CD4-positive, CD25-positive, alpha-beta regulatory T cell (primary cell): ENCODE measurements around the gene STRN4. TPM values are rescaled to one million over a fixed set of nuclear protein-coding genes. Genes with fewer than 3 reads are reported as not detected.

Source experiments
- ATAC-seq, 2 donors: fragments of 150-1000 bp; cut with Tn5 transposase; one replicate each; pipeline ENCODE4 v1.10.0; 2021; ENCODE audit warnings: low read depth in 2 of 2, moderate number of reproducible peaks in 2 of 2, moderate library complexity in 1 of 2
- DNase-seq, 3 donors: peaks; one replicate each; pipeline versions ENCODE4 v3.0.0 to v3.0.0-alpha.2; 2012 to 2022; ENCODE audit warnings: mixed read lengths in 1 of 3
- H3K27ac ChIP-seq: one replicate; pipeline ENCODE4 v1.7.0; 2013; ENCODE audit warnings: mild to moderate bottlenecking, low read length; ENCODE audit not compliant: insufficient read depth, poor library complexity, severe bottlenecking
- H3K27me3 ChIP-seq: one replicate; pipeline ENCODE4 v1.7.0; 2013; ENCODE audit warnings: low read length; ENCODE audit not compliant: control insufficient read depth, insufficient read depth
- H3K36me3 ChIP-seq: one replicate; pipeline ENCODE4 v1.7.0; 2013; ENCODE audit warnings: mild to moderate bottlenecking, low read length, moderate library complexity; ENCODE audit not compliant: control insufficient read depth, insufficient read depth
- H3K4me1 ChIP-seq: 2 replicates; pipeline ENCODE4 v1.7.0; 2013; ENCODE audit warnings: mild to moderate bottlenecking, low read length; ENCODE audit not compliant: insufficient read depth, control insufficient read depth, poor library complexity, severe bottlenecking
- H3K4me3 ChIP-seq: one replicate; pipeline ENCODE4 v1.7.0; 2013; ENCODE audit warnings: low read depth, mild to moderate bottlenecking, low read length, moderate library complexity
- H3K9me3 ChIP-seq, 2 experiments: 1 replicate in 1 of 2; 2 replicates in 1 of 2; pipeline ENCODE4 v1.7.0; 2013; ENCODE audit warnings: low read length in 2 of 2, mild to moderate bottlenecking in 1 of 2, moderate library complexity in 1 of 2; ENCODE audit not compliant: control insufficient read depth in 2 of 2
- H3K27ac Mint-ChIP-seq, 3 donors: one replicate each; pipeline ENCODE4 v1.8.0; 2020 to 2022; ENCODE audit warnings: mild to moderate bottlenecking in 3 of 3, mixed read lengths in 3 of 3, moderate library complexity in 2 of 3
- H3K27me3 Mint-ChIP-seq: one replicate; pipeline ENCODE4 v1.8.0; 2022; ENCODE audit warnings: mild to moderate bottlenecking, mixed read lengths
- H3K36me3 Mint-ChIP-seq: one replicate; pipeline ENCODE4 v1.8.0; 2020; ENCODE audit warnings: mixed read lengths
- H3K4me1 Mint-ChIP-seq, 4 donors: one replicate each; pipeline ENCODE4 v1.8.0; 2020 to 2022; ENCODE audit warnings: mixed read lengths in 4 of 4, mild to moderate bottlenecking in 1 of 4
- H3K4me3 Mint-ChIP-seq, 4 donors: one replicate each; pipeline ENCODE4 v1.8.0; 2020 to 2022; ENCODE audit warnings: mild to moderate bottlenecking in 4 of 4, mixed read lengths in 4 of 4, moderate library complexity in 3 of 4
- H3K9me3 Mint-ChIP-seq, 7 donors: one replicate each; pipeline ENCODE4 v1.8.0; 2020 to 2022; ENCODE audit warnings: mixed read lengths in 7 of 7, mild to moderate bottlenecking in 3 of 7, moderate library complexity in 2 of 7
- polyA plus RNA-seq, 4 donors: library from polyadenylated mRNA; unstranded; fragments of 300-500 nt; fragmentation: Illumina TruSeq; gene quantifications; one replicate each; pipeline ENCODE4 v1.2.3, GENCODE V29; 2021
- total RNA-seq: library from RNA; stranded (reverse); gene quantifications from one replicate; pipeline ENCODE4 v1.2.3, GENCODE V29; 2022

STRN4 gene
- total and polyA plus RNA-seq, 5 donors from 2014 or later, result 11.9 to 121 (median 15.5) TPM

- Mint-ChIP-seq H3K36me3 (peaks cover 39% of the 10 kb centered on the region), H3K4me1 (peaks cover 0 to 10% (median 4%) of the 10 kb centered on the region in 4 donors), H3K27ac (peak overlapping the region in 2 of 3 donors; percentile 36 to 47), H3K27me3 (no peaks in the 10 kb centered on the region), H3K9me3 (no peaks in the 10 kb centered on the region), H3K4me3 (no peak overlapping the region)
- DNase-seq (no peak), ATAC-seq (no peak)
- H3K4me1 ChIP-seq, result no peaks in the 10 kb centered on the region
- H3K36me3 ChIP-seq, result peaks cover 90% of the 10 kb centered on the region
- H3K27ac ChIP-seq, result no peak overlapping the region
- H3K9me3 ChIP-seq, result no peaks in the 10 kb centered on the region
- no peak overlapping the region for H3K4me3 ChIP-seq
- H3K27me3 ChIP-seq, result no peaks in the 10 kb centered on the region
Measured at GRCh38 chr19:46693760-46694159, 52.5 kb downstream of the STRN4 start.

- Mint-ChIP-seq H3K36me3 (peaks cover 37% of the 10 kb centered on the region), H3K4me3 (no peak overlapping the region)
- H3K4me3 ChIP-seq, result no peak overlapping the region
Measured at GRCh38 chr19:46692918-46693722, 53.1 kb downstream of the STRN4 start.

GRCh38 chr19:46691948-46692347, 54.3 kb downstream of the STRN4 start:
- DNase-seq (no peak), ATAC-seq (no peak)
- no peaks in the 10 kb centered on the region for H3K9me3 ChIP-seq
- H3K4me1 Mint-ChIP-seq, result peaks cover 0 to 10% (median 4%) of the 10 kb centered on the region in 4 donors
- peaks cover 39% of the 10 kb centered on the region for H3K36me3 Mint-ChIP-seq
- H3K9me3 Mint-ChIP-seq, result no peaks in the 10 kb centered on the region
- H3K27ac Mint-ChIP-seq, result no peak overlapping the region
- H3K4me3 ChIP-seq, result no peak overlapping the region
- H3K27me3 ChIP-seq, result no peaks in the 10 kb centered on the region
- H3K27me3 Mint-ChIP-seq, result no peaks in the 10 kb centered on the region
- H3K4me1 ChIP-seq, result no peaks in the 10 kb centered on the region
- peaks cover 94% of the 10 kb centered on the region for H3K36me3 ChIP-seq
- H3K27ac ChIP-seq, result no peak overlapping the region
- no peak overlapping the region for H3K4me3 Mint-ChIP-seq

More at GRCh38 chr19:46692918-46693722, 53.1 kb downstream of the STRN4 start:
- H3K9me3 Mint-ChIP-seq, result no peaks in the 10 kb centered on the region
- Histone ChIP-seq H3K27me3 (no peaks in the 10 kb centered on the region), H3K4me1 (no peaks in the 10 kb centered on the region), H3K9me3 (no peaks in the 10 kb centered on the region), H3K27ac (no peak overlapping the region), H3K36me3 (peaks cover 89% of the 10 kb centered on the region)
- ATAC-seq (no peak), DNase-seq (no peak)
- peak overlapping the region in 2 of 3 donors; percentile 47 to 59 for H3K27ac Mint-ChIP-seq
- H3K4me1 Mint-ChIP-seq, result peaks cover 0 to 10% (median 4%) of the 10 kb centered on the region in 4 donors
- H3K27me3 Mint-ChIP-seq, result no peaks in the 10 kb centered on the region

- no peaks in the 10 kb centered on the region for H3K4me1 ChIP-seq
- peak overlapping the region in 2 of 3 donors; percentile 38 to 84 for H3K27ac Mint-ChIP-seq
- no peak overlapping the region for H3K27ac ChIP-seq
- no peaks in the 10 kb centered on the region for H3K27me3 ChIP-seq
- no peaks in the 10 kb centered on the region for H3K9me3 ChIP-seq
- no peak for DNase-seq
- no peaks in the 10 kb centered on the region for H3K9me3 Mint-ChIP-seq
- H3K36me3 ChIP-seq, result peaks cover 91% of the 10 kb centered on the region
- H3K27me3 Mint-ChIP-seq, result no peaks in the 10 kb centered on the region
- no peak overlapping the region for H3K4me3 ChIP-seq
- ATAC-seq, result no peak
- peaks cover 33% of the 10 kb centered on the region for H3K36me3 Mint-ChIP-seq
- H3K4me3 Mint-ChIP-seq, result no peak overlapping the region
- H3K4me1 Mint-ChIP-seq, result peaks cover 0 to 10% (median 4%) of the 10 kb centered on the region in 4 donors
Measured at GRCh38 chr19:46691104-46691503, 55.1 kb downstream of the STRN4 start.

- Mint-ChIP-seq H3K4me3 (no peak overlapping the region), H3K27ac (no peak overlapping the region), H3K36me3 (peaks cover 36% of the 10 kb centered on the region), H3K4me1 (peaks cover 0 to 11% (median 2%) of the 10 kb centered on the region in 4 donors), H3K27me3 (no peaks in the 10 kb centered on the region), H3K9me3 (peaks cover 0 to 2% (median 0%) of the 10 kb centered on the region in 7 donors)
- H3K36me3 ChIP-seq, result peaks cover 92% of the 10 kb centered on the region
- no peak overlapping the region for H3K27ac ChIP-seq
- H3K4me3 ChIP-seq, result no peak overlapping the region
- no peaks in the 10 kb centered on the region for H3K9me3 ChIP-seq
- DNase-seq, result no peak
- no peaks in the 10 kb centered on the region for H3K27me3 ChIP-seq
- no peak for ATAC-seq
- H3K4me1 ChIP-seq, result no peaks in the 10 kb centered on the region
Measured at GRCh38 chr19:46689358-46689757, 56.9 kb downstream of the STRN4 start.

GRCh38 chr19:46687438-46688145, 58.7 kb downstream of the STRN4 start:
- H3K4me1 Mint-ChIP-seq, result peaks cover 0 to 8% (median under 1%) of the 10 kb centered on the region in 4 donors
- H3K9me3 Mint-ChIP-seq, result peaks cover 0 to 2% (median 0%) of the 10 kb centered on the region in 7 donors
- H3K27ac Mint-ChIP-seq, result peak overlapping the region in 1 of 3 donors; percentile 48
- peak; percentile 22 to 35 for ATAC-seq
- no peak for DNase-seq
- H3K27ac ChIP-seq, result no peak overlapping the region
- no peaks in the 10 kb centered on the region for H3K27me3 ChIP-seq
- H3K27me3 Mint-ChIP-seq, result no peaks in the 10 kb centered on the region
- peaks cover 91% of the 10 kb centered on the region for H3K36me3 ChIP-seq
- no peaks in the 10 kb centered on the region for H3K9me3 ChIP-seq
- no peak overlapping the region for H3K4me3 Mint-ChIP-seq
- peaks cover 37% of the 10 kb centered on the region for H3K36me3 Mint-ChIP-seq
- no peak overlapping the region for H3K4me3 ChIP-seq
- H3K4me1 ChIP-seq, result no peaks in the 10 kb centered on the region

- H3K27ac Mint-ChIP-seq, result peak overlapping the region in 2 of 3 donors; percentile 88
- peaks cover 19% of the 10 kb centered on the region for H3K36me3 Mint-ChIP-seq
- DNase-seq (no peak), ATAC-seq (no peak)
- H3K27ac ChIP-seq, result no peak overlapping the region
- H3K9me3 Mint-ChIP-seq, result peaks cover 0 to 2% (median 0%) of the 10 kb centered on the region in 7 donors
- H3K9me3 ChIP-seq, result no peaks in the 10 kb centered on the region
- H3K4me3 ChIP-seq, result no peak overlapping the region
- peaks cover 0 to 2% (median 0%) of the 10 kb centered on the region in 4 donors for H3K4me1 Mint-ChIP-seq
- no peaks in the 10 kb centered on the region for H3K27me3 ChIP-seq
- no peaks in the 10 kb centered on the region for H3K27me3 Mint-ChIP-seq
- no peak overlapping the region for H3K4me3 Mint-ChIP-seq
- H3K36me3 ChIP-seq, result peaks cover 85% of the 10 kb centered on the region
- no peaks in the 10 kb centered on the region for H3K4me1 ChIP-seq
Measured at GRCh38 chr19:46685189-46685588, 61.1 kb downstream of the STRN4 start.
